ENCODE measurements around the gene PFKL. TPM values are rescaled to one million over a fixed set of nuclear protein-coding genes. Genes with fewer than 3 reads are reported as not detected.
"Not testable (repeated sequence)": the region's sequence is repeated elsewhere in the genome, so short reads cannot be mapped to it uniquely, and the experiment has no call there.

Gene PFKL
- total RNA-seq, 1 donor from 2014 or later = 138 TPM

GRCh38 chr21:44357064-44357837 is 57.4 kb downstream of the PFKL start:
- H3K36me3 Mint-ChIP-seq (ENCODE audit: unreplicated experiment) = no peaks in the 10 kb centered on the region
- H3K27ac Mint-ChIP-seq (ENCODE audit: unreplicated experiment) = no peak overlapping the region
- no peak for TF ChIP-seq CTCF (IDR thresholded peaks at IDR 0.05)
- DNase-seq (ENCODE audit: extremely low spot score, unreplicated experiment) = no peak
- peaks cover 9% of the 10 kb centered on the region for H3K27me3 Mint-ChIP-seq (ENCODE audit: unreplicated experiment)
- no peak overlapping the region for H3K4me3 Mint-ChIP-seq (ENCODE audit: unreplicated experiment)
- no peaks in the 10 kb centered on the region for H3K9me3 Mint-ChIP-seq (ENCODE audit: unreplicated experiment)
- H3K4me1 Mint-ChIP-seq (ENCODE audit: unreplicated experiment) = no peaks in the 10 kb centered on the region

- no peak for TF ChIP-seq CTCF (IDR thresholded peaks at IDR 0.05)
- Mint-ChIP-seq H3K27ac (ENCODE audit: unreplicated experiment) (no peak overlapping the region), H3K9me3 (ENCODE audit: unreplicated experiment) (peaks cover 11% of the 10 kb centered on the region), H3K27me3 (ENCODE audit: unreplicated experiment) (peaks cover 9% of the 10 kb centered on the region), H3K36me3 (ENCODE audit: unreplicated experiment) (peaks cover 6% of the 10 kb centered on the region), H3K4me1 (ENCODE audit: unreplicated experiment) (no peaks in the 10 kb centered on the region), H3K4me3 (ENCODE audit: unreplicated experiment) (no peak overlapping the region)
- DNase-seq (ENCODE audit: extremely low spot score, unreplicated experiment) = no peak
Measured at GRCh38 chr21:44359396-44359795, 59.5 kb downstream of the PFKL start.

GRCh38 chr21:44360159-44360558 is 60.3 kb downstream of the PFKL start:
- H3K9me3 Mint-ChIP-seq (ENCODE audit: unreplicated experiment) = peaks cover 11% of the 10 kb centered on the region
- no peaks in the 10 kb centered on the region for H3K4me1 Mint-ChIP-seq (ENCODE audit: unreplicated experiment)
- peaks cover 5% of the 10 kb centered on the region for H3K27me3 Mint-ChIP-seq (ENCODE audit: unreplicated experiment)
- peaks cover 6% of the 10 kb centered on the region for H3K36me3 Mint-ChIP-seq (ENCODE audit: unreplicated experiment)
- no peak overlapping the region for H3K4me3 Mint-ChIP-seq (ENCODE audit: unreplicated experiment)
- no peak overlapping the region for H3K27ac Mint-ChIP-seq (ENCODE audit: unreplicated experiment)
- DNase-seq (ENCODE audit: extremely low spot score, unreplicated experiment) = no peak
- no peak for TF ChIP-seq CTCF (IDR thresholded peaks at IDR 0.05)

GRCh38 chr21:44361903-44362302 is 62.0 kb downstream of the PFKL start:
- not testable (repeated sequence) for DNase-seq (ENCODE audit: extremely low spot score, unreplicated experiment); H3K4me1 Mint-ChIP-seq (ENCODE audit: unreplicated experiment); H3K27ac Mint-ChIP-seq (ENCODE audit: unreplicated experiment); H3K27me3 Mint-ChIP-seq (ENCODE audit: unreplicated experiment); H3K36me3 Mint-ChIP-seq (ENCODE audit: unreplicated experiment); H3K4me3 Mint-ChIP-seq (ENCODE audit: unreplicated experiment)
- H3K9me3 Mint-ChIP-seq (ENCODE audit: unreplicated experiment) = peaks cover 11% of the 10 kb centered on the region

- no peak overlapping the region for H3K4me3 Mint-ChIP-seq (ENCODE audit: unreplicated experiment)
- H3K27ac Mint-ChIP-seq (ENCODE audit: unreplicated experiment) = no peak overlapping the region
- peaks cover 6% of the 10 kb centered on the region for H3K36me3 Mint-ChIP-seq (ENCODE audit: unreplicated experiment)
- no peak for TF ChIP-seq CTCF (IDR thresholded peaks at IDR 0.05)
- no peaks in the 10 kb centered on the region for H3K27me3 Mint-ChIP-seq (ENCODE audit: unreplicated experiment)
- H3K9me3 Mint-ChIP-seq (ENCODE audit: unreplicated experiment) = peaks cover 11% of the 10 kb centered on the region
- DNase-seq (ENCODE audit: extremely low spot score, unreplicated experiment) = no peak
- no peaks in the 10 kb centered on the region for H3K4me1 Mint-ChIP-seq (ENCODE audit: unreplicated experiment)
Measured at GRCh38 chr21:44363278-44363677, 63.4 kb downstream of the PFKL start.
